HG02763 (cell line): ENCODE results near the gene FAM193A.
"Not testable (repeated sequence)": the region's sequence is repeated elsewhere in the genome, so short reads cannot be mapped to it uniquely, and the experiment has no call there.

Source experiments
- ATAC-seq: cut with Tn5 transposase; IDR thresholded peaks from one replicate; pipeline ENCODE4 v1.9.1; 2021; ENCODE audit warnings: mild to moderate bottlenecking, moderate library complexity; ENCODE audit not compliant: unreplicated experiment

FAM193A gene

DNA sequence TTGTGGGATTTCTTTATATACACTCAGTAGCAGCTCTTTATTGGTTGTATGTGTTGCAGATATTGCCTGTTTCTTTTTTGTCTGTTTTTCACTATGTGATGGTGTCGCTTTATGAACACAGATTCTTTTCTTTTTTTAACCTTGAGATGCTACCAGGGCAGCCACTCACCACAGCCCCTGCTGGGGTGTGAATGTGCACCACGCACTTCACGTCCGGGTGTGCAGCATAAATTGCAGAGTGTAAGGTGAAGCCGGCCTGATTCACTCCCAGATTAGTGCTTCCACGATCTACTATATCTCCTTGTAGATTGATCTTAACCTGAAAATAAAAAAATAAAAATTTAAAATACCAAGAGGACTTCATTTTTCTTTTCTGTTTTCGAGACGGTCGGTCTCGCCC is 71.4 kb downstream of the FAM193A start:
- no peak for ATAC-seq

DNA sequence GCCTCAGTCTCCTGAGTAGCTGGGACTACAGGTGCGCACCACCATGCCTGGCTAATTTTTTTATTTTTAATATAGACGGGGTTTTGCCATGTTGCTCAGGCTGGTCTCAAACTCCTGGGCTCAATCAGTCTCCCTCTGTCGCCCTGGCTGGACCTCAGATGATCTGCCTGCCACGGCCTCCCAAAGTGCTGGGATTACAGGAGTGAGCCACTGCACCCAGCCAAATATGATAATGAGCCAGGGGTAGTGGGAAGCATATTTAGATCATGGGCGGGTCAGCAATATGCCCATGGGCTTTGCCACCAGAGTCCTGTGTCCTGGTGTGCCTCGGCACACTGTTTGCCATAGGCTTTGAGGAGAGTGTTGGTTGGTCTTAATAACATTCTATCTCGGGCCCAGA is 71.8 kb downstream of the FAM193A start:
- ATAC-seq: no peak

DNA sequence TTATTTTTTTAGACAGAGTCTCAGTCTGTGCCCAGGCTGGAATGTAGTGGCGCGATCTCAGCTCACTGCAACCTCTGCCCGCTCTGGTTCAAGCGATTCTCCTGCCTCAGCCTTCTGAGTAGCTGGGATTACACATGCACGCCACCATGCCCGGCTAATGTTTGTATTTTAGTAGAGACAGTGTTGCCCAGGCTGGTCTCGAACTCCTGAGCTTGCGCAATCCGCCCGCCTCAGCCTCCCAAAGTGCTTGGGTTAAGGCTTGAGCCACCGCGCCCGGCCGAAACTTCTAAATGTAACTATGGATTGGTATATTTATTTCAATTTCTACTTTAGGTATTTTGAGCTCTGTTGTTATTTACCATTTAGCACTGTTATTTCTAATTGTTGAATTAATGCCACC is 79.4 kb downstream of the FAM193A start:
- ATAC-seq: no peak

DNA sequence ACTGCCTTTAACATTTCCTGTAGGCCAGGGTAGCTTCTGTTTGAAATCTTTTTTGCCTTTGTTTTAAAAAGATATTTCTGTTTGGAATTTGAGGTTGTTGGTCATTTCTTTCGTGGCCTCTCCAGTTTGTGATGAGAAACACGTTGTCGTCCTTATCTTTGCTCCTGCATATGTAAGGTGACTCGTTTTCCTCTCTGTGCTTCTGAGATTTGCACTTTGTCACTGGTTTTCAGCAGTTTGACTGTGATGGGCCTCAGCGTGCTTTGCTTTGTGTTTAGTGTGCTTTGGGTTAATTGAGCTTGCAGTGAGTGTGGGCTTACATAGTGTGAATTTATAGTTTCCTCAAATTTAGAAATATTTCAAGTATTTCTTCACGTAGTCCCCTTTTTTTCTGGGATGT is 81.5 kb downstream of the FAM193A start:
- no peak for ATAC-seq

DNA sequence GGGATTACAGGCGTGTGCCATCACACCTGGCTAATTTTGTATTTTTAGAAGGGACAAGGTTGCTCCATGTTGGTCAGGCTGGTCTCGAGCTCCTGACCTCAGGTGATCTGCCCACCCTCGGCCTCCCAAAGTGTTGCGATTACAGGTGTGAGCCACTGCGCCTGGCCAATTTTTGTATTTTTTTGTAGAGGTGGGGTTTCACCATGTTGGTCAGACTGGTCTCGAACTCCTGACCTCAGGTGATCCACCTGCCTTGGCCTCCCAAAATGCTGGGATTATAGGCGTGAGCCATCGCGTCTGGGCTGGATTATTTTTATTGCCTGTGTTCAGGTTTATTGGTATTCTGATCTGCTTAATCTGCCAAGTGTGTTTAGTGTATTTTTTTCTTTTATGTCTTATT is 82.3 kb downstream of the FAM193A start:
- not testable (repeated sequence) for ATAC-seq

DNA sequence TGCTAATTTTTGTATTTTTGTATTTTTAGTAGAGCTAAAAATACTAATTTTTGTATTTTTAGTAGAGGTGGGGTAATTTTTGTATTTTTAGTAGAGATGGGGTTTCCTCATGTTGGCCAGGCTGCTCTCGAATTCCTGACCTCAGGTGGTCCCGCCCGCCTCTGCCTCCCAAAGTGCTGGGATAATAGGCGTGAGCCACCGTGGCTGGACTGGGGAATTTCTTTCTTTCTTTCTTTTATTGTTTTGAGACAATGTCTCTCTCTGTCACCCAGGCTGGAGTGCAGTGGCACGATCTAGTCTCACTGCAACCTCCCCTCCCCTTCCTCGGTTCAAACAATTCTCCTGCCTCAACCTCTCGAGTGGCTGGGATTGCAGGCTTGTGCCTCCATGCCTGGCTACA is 83.0 kb downstream of the FAM193A start:
- ATAC-seq: no peak

DNA sequence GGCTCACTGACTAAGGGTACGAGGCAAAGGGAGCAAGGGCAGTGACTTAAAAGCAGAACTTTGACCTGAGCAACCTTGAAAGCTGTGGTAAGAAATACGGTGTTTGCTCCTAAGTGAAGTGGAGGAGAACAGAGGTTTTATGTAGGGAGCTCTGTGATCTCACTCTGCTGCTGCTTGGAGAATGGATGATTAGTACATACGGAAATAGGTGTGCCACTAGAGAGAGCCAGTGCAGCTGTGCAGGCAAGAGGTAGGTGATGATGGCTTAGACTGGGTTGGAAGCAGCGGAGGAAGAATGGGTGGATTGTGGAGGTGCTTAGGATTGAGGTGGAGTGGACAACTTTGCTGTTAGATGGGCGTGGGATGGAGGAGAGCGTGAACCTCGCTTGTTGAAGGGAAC is 85.0 kb downstream of the FAM193A start:
- ATAC-seq: no peak

DNA sequence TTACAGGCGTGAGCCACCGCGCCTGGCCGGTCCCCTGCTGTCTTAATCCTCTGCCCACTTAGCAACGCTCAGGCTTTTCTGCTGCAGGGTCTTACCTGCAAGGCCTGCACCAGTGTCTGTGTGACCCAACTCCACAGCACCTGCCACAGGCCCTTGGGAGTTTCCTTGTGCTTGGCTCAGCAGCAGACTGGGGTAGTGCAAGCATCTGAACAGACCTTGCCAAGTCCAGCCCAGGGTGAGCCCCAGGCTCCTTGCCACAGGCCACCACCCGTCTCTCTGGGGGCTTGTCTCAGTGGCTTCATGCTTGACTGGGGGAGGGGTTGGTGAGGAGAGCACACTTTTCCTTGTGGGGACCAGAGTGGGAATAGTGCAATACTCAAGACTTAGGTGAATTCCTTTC is 87.0 kb downstream of the FAM193A start:
- no peak for ATAC-seq

DNA sequence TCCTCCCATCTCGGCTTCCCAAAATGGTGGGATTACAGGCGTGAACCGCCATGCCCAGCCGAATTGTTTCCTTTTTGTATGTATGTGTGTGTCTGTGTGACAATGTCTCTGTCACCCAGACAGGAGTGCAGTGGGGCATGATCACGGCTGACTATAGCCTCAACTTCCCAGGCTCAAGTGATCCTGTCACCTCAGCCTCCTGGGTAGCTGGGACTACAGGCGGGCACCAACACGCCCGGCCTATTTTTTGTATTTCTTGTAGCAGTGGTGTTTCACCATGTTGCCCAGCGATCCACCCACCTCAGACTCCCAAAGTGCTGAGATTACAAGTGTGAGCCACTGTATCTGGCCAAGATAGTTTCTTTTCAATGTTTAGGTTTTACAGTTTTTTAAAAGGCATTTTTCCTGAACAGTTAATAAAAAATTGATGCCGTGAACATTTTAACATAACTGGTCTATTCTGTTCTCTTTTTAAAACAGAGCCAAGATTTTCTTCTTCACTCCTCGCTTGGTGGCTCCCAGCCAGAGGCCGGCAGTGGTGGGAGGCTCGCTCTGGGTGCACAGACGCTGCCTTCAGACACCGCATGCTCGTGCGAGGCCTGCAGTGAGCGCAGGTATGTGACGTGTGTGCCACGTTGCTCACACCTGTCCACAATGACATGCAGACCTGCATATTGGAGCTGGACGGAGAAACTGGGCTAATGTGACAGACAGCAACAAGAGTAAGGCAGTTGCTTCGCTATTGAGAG is 88.5 kb downstream of the FAM193A start:
- no peak for ATAC-seq

DNA sequence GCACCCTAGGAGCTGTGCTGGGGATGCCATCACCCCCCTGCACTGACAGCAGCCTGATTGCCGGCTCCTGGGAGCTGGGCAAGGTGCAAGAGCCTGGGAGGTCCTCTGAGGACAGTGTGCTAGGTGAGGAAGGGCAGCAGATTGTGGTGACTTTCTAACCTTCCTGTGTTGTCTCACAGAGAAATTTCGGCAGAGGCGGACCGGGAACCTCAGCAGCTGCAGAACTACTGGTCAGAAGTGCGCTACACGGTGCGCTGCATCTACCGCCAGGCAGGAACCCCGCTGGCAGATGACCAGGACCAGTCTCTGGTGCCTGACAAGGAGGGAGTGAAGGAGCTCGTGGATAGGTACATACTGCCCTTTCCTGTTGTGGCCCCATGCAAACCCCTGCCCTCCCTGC is 89.8 kb downstream of the FAM193A start:
- no peak for ATAC-seq

DNA sequence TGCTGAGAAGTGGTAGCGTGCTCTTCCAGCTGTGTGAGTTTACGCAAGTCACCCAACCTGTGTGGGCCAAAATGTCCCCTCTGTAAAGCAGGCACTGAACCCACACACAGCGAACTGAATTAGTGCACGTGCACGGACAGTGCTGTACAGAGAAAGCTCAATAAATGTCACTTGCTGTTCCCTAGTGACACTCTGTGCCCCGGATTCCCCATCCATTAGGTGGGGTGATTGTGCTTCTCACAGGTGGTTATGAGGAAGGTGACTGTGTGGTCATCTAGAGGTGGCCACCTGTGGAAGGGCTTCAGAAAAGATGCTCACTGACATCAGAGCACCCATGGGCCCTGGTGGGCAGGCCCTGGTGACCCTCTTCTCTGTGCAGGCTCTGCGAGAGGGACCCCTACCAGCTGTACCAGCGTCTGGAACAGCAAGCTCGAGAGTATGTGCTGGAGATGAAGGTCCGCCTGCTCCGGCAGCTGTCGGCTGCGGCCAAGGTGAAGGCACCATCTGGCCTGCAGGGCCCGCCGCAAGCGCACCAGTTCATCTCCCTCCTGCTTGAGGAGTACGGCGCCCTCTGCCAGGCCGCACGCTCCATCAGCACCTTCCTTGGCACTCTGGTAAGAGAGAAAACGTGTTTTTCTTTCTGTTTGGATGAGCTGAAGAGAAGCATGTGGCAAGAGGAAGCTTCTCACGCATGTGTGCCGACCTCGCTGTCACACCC is 94.3 kb downstream of the FAM193A start:
- ATAC-seq: no peak

DNA sequence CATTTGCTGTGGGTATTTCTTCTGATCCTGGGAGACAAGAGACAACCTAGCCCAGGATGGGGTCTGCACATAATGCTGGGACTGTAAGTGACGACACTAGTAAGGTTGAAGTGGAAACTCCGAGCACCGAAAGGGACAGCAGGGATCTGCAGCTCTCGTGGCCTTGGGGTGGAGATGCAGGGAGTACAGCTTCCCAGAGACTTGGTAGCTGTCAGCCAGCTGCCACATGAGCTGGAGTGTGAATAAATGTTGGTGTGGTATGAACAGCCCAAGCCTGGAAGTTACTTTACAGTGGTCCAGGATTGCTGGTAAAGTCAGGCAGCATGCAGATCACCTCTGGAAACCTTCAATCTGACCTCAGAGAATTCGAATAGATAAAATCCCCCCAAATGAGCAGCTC is 97.6 kb downstream of the FAM193A start:
- ATAC-seq: no peak

DNA sequence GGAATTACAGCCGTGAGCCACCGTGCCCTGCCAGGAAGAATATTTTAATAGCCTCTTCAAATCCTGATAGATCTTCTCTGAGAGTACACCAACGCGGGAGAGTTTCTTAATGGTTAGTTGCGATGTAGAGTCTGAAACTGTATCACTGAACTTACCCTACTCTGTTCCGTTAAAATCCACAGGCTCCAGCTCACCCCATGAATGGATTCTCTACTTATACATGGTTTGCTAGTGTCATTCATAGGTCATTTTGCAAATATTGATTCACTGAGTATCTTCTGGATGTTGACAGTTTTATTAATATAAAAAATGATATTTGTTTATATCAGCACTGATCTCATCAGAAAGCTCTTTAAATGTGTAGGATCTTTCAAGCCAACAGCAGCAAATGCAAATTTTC is 99.9 kb downstream of the FAM193A start:
- no peak for ATAC-seq

DNA sequence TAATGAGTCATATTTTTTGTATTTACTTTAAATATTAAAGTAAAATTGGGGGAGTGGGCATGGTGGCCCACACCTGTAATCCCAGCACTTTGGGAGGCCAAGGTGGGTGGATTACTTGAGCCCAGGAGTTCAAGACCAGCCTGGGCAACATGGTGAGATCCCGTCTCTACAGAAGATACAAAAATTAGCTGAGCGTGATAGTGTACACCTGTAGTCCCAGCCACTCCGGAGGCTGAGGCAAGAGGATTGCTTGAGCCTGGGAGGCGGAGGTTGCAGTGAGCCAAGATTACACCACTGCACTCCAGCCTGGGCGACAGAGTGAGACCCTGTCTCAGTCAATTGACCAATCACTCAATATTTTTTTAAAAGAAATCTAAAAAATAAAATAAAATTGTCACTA is 100.5 kb downstream of the FAM193A start:
- ATAC-seq: not testable (repeated sequence)

DNA sequence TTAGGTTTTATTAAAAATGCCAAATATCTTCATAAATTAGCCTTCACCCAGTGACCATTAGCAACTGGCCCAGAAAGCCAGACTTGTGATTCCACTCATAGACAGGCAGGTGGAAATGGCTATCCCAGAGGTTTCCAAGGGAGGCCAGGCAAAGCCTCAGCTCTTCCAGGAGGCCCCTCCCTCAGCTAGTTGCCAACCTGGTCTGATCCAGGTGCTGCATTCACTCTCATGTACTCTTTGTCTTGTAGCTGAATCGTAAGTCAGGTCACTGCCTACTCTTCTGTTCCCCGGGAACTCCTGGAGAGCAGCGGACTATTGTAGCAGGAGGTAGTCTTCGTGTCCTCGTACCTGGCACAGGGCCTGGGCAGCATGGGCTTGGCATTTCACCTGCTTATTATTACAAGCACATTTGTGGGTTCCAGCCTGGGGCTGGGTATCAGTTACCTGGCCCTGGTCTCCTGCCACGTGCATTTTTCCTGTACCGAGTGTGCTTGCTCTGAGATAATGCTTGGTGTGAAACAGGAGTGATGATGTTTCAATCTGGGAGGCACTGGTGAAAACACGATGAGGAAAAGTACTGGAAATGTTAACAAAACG is 101.6 kb downstream of the FAM193A start:
- no peak for ATAC-seq

DNA sequence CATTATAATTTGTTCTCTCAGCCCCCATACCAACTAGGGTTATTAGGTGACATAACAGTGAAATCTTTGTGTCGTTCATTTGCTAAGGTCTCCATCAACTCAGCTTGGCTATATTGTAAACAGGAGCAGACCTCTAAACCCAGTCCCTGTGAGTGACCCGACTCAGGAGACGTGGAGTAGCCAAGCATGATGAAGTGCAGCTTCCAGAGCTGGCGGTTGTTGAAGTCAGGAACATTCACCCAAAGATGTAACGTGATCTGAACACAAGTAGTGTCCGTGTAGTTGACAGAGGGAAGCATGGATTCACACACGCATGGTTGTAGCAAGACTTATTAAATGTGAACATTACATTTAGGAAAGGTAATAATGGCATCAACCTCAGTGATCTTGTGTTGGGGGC is 102.3 kb downstream of the FAM193A start:
- no peak for ATAC-seq

DNA sequence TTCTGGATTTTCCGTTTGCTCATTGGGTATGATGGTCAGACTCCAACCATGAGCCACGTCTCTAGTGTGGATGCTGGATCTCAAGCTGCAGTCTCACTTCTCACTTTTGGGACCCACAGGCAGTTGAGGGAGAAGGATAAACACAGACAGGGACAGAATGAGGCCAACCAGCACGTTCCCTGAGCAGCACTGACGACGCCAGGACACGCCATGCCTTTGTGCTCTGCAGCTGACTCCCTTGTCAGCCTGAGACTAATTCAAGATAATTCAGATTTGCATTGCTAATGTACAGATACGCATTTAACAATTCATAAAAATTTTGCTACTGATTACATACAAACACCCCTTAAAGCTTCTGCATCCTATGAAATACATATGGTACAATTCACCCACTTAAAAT is 106.5 kb downstream of the FAM193A start:
- ATAC-seq: no peak

DNA sequence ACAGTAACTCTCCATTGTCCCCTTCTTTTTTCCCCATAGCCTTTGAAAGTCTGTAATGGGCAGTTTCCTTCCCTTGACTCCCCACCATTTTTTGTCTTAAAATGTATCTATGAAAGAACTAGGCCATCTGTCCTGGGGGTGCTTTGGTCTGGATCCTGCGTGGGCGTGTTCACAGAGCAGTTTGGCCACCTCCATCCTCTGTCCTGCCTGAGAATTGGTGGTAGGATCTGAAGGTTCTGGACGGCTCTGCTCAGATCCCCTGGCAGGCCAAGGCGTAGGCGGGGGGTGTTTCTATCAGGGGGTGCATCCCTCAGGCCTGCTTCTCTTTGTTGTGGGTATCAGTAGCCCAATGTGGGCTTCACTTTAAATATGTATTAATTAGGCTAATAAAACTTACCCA is 107.1 kb downstream of the FAM193A start:
- no peak for ATAC-seq

DNA sequence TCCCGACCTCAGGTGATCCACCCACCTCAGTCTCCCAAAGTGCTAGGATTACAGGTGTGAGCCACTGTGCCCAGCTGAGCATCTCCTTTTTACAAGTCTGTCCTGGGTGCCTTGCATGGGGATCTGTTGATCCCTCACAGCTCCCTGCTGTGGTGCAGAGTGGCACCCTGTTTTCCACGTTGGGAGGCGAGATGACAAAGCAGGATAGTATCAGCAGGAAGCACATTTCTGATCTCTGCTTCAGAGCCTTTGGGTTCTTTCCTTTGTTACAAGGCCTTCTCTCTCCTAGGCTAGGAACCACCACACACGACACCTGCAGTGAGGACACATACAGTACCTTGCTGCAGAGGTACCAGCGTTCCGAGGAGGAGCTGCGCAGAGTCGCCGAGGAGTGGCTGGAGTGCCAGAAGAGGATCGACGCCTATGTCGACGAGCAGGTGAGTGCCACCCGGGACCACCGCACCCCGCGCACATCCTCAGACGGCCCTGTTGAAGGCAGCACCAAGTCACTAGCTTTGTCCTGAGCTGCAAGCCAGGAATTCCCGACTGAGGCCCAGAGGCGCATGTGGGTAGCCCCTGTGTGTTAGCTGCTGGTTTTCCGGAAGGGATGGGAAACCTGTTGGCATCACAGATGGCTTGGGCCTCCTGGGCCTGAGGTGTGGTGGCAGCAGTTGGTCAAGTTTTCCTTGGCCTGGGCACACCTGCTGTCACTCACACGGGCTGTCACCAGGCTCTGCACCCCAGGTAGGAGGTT is 110.1 kb downstream of the FAM193A start:
- no peak for ATAC-seq

DNA sequence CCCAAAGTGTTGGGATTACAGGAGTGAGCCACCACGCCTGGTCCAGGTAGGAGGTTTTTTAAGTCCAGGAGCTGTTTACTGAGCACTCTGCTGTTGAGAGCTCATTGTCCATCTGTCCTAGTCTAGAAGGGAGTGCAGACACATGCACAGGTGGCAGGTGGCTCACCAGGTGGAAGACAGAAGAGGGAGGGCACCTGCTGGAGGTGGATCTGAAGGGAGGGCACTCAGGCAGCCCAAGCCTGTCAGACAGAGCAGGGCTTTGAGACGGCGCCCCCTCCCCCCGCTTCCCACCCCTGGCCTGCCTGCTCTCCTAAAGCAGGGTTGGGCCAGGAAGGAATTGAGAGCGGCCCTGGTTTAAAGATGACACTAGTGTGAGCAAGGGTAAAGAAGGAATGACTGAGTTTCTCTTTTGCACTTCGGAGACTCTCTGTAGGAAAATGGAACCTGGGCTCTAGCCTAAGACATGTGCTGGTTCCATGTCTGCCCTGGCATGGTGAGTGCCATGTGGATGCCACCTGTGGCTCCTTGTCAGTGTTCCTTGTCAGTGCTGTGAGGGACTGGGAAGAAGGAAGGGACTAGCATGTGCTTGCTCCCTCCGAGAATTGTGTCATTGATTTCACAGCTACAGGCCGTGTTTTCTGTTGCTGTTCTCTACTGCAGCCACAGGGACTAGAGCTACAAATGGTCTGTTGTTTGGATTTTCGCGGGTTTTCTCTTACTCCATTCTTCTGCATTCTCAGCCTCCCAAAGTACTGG is 111.1 kb downstream of the FAM193A start:
- ATAC-seq: no peak
